GM21423 (cell line): ENCODE data around the gene SND1.
A peak's percentile ranks its signal among the peaks of the same experiment; 100 is the strongest.

ENCODE experiments used
- ATAC-seq: cut with Tn5 transposase; IDR thresholded peaks from one replicate; pipeline ENCODE4 v1.9.1; 2021; ENCODE audit warnings: mild to moderate bottlenecking, moderate library complexity; ENCODE audit not compliant: unreplicated experiment

The SND1 gene

GRCh38 chr7:128121711-128122530, 469.9 kb downstream of the SND1 start:
- ATAC-seq = no peak

GRCh38 chr7:128122576-128123290, 470.7 kb downstream of the SND1 start:
- no peak for ATAC-seq

- ATAC-seq = no peak
Observed at GRCh38 chr7:128123291-128124037, 471.5 kb downstream of the SND1 start.

GRCh38 chr7:128124786-128125185, 472.8 kb downstream of the SND1 start:
- ATAC-seq = no peak

GRCh38 chr7:128125816-128126215, 473.8 kb downstream of the SND1 start:
- ATAC-seq = no peak

GRCh38 chr7:128128401-128128800, 476.4 kb downstream of the SND1 start:
- no peak for ATAC-seq

- no peak for ATAC-seq
Observed at GRCh38 chr7:128129224-128129864, 477.4 kb downstream of the SND1 start.

GRCh38 chr7:128131115-128131514, 479.1 kb downstream of the SND1 start:
- ATAC-seq = no peak

GRCh38 chr7:128131731-128132130, 479.7 kb downstream of the SND1 start:
- no peak for ATAC-seq

- ATAC-seq = no peak
Observed at GRCh38 chr7:128132426-128133069, 480.6 kb downstream of the SND1 start.

- ATAC-seq = no peak
Observed at GRCh38 chr7:128135159-128135514, 483.1 kb downstream of the SND1 start.

GRCh38 chr7:128135515-128136214, 483.7 kb downstream of the SND1 start:
- peak; percentile 95 for ATAC-seq

GRCh38 chr7:128136215-128136597, 484.2 kb downstream of the SND1 start:
- no peak for ATAC-seq

- ATAC-seq = no peak
Observed at GRCh38 chr7:128137181-128137580, 485.2 kb downstream of the SND1 start.

- no peak for ATAC-seq
Observed at GRCh38 chr7:128139406-128139805, 487.4 kb downstream of the SND1 start.

- no peak for ATAC-seq
Observed at GRCh38 chr7:128141683-128142195, 489.7 kb downstream of the SND1 start.
